ENCODE data around the gene KREMEN2. TPM values are rescaled to one million over a fixed set of nuclear protein-coding genes. Genes with fewer than 3 reads are reported as not detected.

KREMEN2 gene
- total and polyA plus RNA-seq, 2 donors (not counting 3 experiments of a cell fraction or from before 2014, with no cell fraction given): not detected

- DNase-seq (ENCODE audit: low read depth, low spot score): peak; percentile 88
- peaks cover 18 to 39% of the 10 kb centered on the region in 2 experiments for H3K27me3 ChIP-seq (ENCODE audit: control insufficient read depth in 2 of 2, insufficient read depth in 2 of 2, low read length in 2 of 2)
- peak within 1 kb of the TSS; percentile 58 to 94 (median 61) for H3K4me3 ChIP-seq (replicated peaks in 1 of 3; ENCODE audit: insufficient read depth in 1 of 3, low read depth in 1 of 3, low read length in 3 of 3)
- TF ChIP-seq POLR2AphosphoS5 (IDR thresholded peaks at IDR 0.05; ENCODE audit: insufficient read depth, low read depth, low read length) (peak; percentile 22), EZH2 (IDR thresholded peaks at IDR 0.05; ENCODE audit: borderline replicate concordance, low read depth, low read length, severe bottlenecking) (no peak)
- no peaks in the 10 kb centered on the region for H3K9me1 ChIP-seq (replicated peaks; ENCODE audit: control insufficient read depth, extremely low read depth, insufficient read depth, low read length)
- peak within 1 kb of the TSS; percentile 77 for H3K4me2 ChIP-seq (ENCODE audit: insufficient read depth, low read length)
- H4K20me1 ChIP-seq (replicated peaks; ENCODE audit: control insufficient read depth, extremely low read depth, insufficient read depth, low read length): no peaks in the 10 kb centered on the region
- BruUV-seq (replicated peaks): no TSS peak
- ChIA-PET POLR2A (no interaction called here), CTCF (interaction anchor here (0.9 to 2.4 kb wide), 7 partner anchors 9 to 130 kb away, joined by 3 to 10 read pairs (median 4); partner anchors contain the start of gene PKMYT1)
- H3K9ac ChIP-seq (replicated peaks; ENCODE audit: extremely low read depth, insufficient read depth, low read length): peak within 1 kb of the TSS; percentile 65
- H2AFZ ChIP-seq (ENCODE audit: low read depth, low read length): peak within 1 kb of the TSS; percentile 87
- H3K4me1 ChIP-seq (ENCODE audit: control insufficient read depth, extremely low read depth, insufficient read depth, low read length): peaks cover 16% of the 10 kb centered on the region
- H3K9me3 ChIP-seq (replicated peaks; ENCODE audit: control insufficient read depth, insufficient read depth, low read length): no peaks in the 10 kb centered on the region
- H3K27ac ChIP-seq (ENCODE audit: insufficient read depth, low read depth, low read length): peak within 1 kb of the TSS; percentile 20
- dilution Hi-C loops (cut with MboI; ENCODE audit: extremely low pct_ligation_motif_present, low sequenced_read_pairs): no loop called here
- peaks cover 12% of the 10 kb centered on the region for H3K79me2 ChIP-seq (ENCODE audit: control insufficient read depth, insufficient read depth, low read length)
- peak; percentile 91 for FAIRE-seq
- intact Hi-C loops (cut with micrococcal nuclease): loop anchor here (1.0 kb wide), 2 partner anchors 11 to 51 kb away; partner anchors contain the start of genes PKMYT1 and TNFRSF12A
- H3K36me3 ChIP-seq (ENCODE audit: control insufficient read depth in 2 of 2, extremely low read depth in 1 of 2, insufficient read depth in 2 of 2, low read length in 2 of 2): no peaks in the 10 kb centered on the region
Measured at GRCh38 chr16:2968738-2969544, 4.9 kb downstream of the KREMEN2 start, which contains the start of gene PAQR4. PAQR4 (plus strand) TSS chr16:2969348; CDS start chr16:2969675, 327 bp downstream.

DNA sequence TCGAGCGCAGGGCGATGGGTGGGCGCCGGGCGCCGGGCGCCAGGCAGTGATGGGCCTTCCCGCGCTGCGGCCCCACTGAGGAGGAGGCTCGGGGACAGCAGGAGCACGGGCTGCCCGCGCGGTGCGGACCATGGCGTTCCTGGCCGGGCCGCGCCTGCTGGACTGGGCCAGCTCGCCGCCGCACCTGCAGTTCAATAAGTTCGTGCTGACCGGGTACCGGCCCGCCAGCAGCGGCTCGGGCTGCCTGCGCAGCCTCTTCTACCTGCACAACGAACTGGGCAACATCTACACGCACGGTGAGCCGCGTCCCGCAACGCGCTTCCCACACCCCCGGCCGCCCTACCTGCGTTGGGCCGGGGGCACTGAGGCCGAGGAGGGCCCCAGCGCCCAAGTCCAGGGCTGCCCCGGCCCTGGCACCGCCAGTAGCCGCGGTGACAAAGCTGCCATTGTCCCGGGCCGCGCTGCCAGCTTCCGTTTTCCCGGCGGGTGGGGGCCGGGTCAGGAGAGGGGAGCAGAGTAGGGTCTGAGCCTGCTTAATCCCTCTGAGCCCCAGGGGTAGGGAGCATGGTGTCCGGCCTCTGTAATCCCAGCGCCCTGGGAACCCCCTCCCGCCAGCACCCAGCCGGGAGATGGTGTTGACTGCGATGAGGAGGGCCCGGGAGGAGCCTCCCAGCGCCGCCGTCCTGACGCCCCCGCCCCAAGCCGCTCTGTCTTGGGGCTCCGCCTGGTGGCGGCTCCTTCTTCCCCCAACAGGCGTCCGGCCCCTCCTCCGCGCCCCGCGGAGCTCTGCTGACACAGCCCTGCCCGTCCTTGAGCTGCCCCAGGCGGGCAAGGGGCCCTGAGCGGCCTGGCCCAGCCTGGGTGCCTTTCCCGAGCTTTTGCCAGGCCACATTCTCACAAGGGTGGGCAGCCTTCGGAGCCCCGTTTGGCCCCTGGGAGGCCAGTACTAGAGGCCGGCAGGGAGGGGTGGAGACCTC is 5.8 kb downstream of the KREMEN2 start:
- intact Hi-C loops (cut with micrococcal nuclease): loop anchor here (1.0 kb wide), 2 partner anchors 10 to 50 kb away; partner anchors contain the start of genes PKMYT1 and TNFRSF12A
- POLR2A ChIA-PET: no interaction called here
- Histone ChIP-seq H3K36me3 (ENCODE audit: control insufficient read depth in 2 of 2, extremely low read depth in 1 of 2, insufficient read depth in 2 of 2, low read length in 2 of 2) (no peaks in the 10 kb centered on the region), H3K9me1 (replicated peaks; ENCODE audit: control insufficient read depth, extremely low read depth, insufficient read depth, low read length) (no peaks in the 10 kb centered on the region), H3K27me3 (ENCODE audit: control insufficient read depth in 2 of 2, insufficient read depth in 2 of 2, low read length in 2 of 2) (peaks cover 10 to 31% of the 10 kb centered on the region in 2 experiments), H3K4me1 (ENCODE audit: control insufficient read depth, extremely low read depth, insufficient read depth, low read length) (peaks cover 9% of the 10 kb centered on the region), H2AFZ (ENCODE audit: low read depth, low read length) (peak overlapping the region; percentile 87), H3K9me3 (replicated peaks; ENCODE audit: control insufficient read depth, insufficient read depth, low read length) (no peaks in the 10 kb centered on the region), H3K4me2 (ENCODE audit: insufficient read depth, low read length) (peak overlapping the region; percentile 77), H4K20me1 (replicated peaks; ENCODE audit: control insufficient read depth, extremely low read depth, insufficient read depth, low read length) (no peaks in the 10 kb centered on the region), H3K27ac (ENCODE audit: insufficient read depth, low read depth, low read length) (peak overlapping the region; percentile 20), H3K79me2 (ENCODE audit: control insufficient read depth, insufficient read depth, low read length) (peaks cover 12% of the 10 kb centered on the region), H3K4me3 (replicated peaks in 1 of 3; ENCODE audit: insufficient read depth in 1 of 3, low read depth in 1 of 3, low read length in 3 of 3) (peak overlapping the region; percentile 58 to 94 (median 61)), H3K9ac (replicated peaks; ENCODE audit: extremely low read depth, insufficient read depth, low read length) (peak overlapping the region; percentile 65)
- CTCF ChIA-PET: interaction anchor here (0.6 to 2.4 kb wide), 9 partner anchors 9 to 131 kb away, joined by 3 to 10 read pairs (median 4); partner anchors contain the start of gene PKMYT1
- DNase-seq (ENCODE audit: low read depth, low spot score) (peak; percentile 43), FAIRE-seq (peak; percentile 55)
- dilution Hi-C loops (cut with MboI; ENCODE audit: extremely low pct_ligation_motif_present, low sequenced_read_pairs): no loop called here
- BruUV-seq (replicated peaks): TSS peak; percentile 17
- TF ChIP-seq POLR2A (IDR thresholded peaks at IDR 0.05; ENCODE audit: low read depth, low read length): peak; percentile 34
- no peak for TF ChIP-seq JUN (IDR thresholded peaks at IDR 0.05; ENCODE audit: borderline replicate concordance, insufficient read depth, insufficient read length, low read depth)
- TF ChIP-seq GATA2 (IDR thresholded peaks at IDR 0.05; ENCODE audit: insufficient read depth, insufficient read length, low read depth, low read length): no peak
- no peak for TF ChIP-seq MYC (IDR thresholded peaks at IDR 0.05; ENCODE audit: low read depth, low read length)
- peak; percentile 52 for TF ChIP-seq POLR2AphosphoS5 (IDR thresholded peaks at IDR 0.05; ENCODE audit: insufficient read depth, low read depth, low read length)
- TF ChIP-seq EZH2 (IDR thresholded peaks at IDR 0.05; ENCODE audit: borderline replicate concordance, low read depth, low read length, severe bottlenecking): no peak
- peak; percentile 60 to 75 for TF ChIP-seq CTCF (IDR thresholded peaks at IDR 0.05; ENCODE audit: extremely low read depth in 1 of 2, insufficient read depth in 1 of 2, low read depth in 1 of 2, low read length in 2 of 2)
- TF ChIP-seq, protein P1, sequence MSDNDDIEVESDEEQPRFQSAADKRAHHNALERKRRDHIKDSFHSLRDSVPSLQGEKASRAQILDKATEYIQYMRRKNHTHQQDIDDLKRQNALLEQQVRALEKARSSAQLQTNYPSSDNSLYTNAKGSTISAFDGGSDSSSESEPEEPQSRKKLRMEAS (IDR thresholded peaks at IDR 0.05; ENCODE audit: insufficient read depth, insufficient read length): no peak
- no peak for TF ChIP-seq FOS (IDR thresholded peaks at IDR 0.05; ENCODE audit: borderline replicate concordance, insufficient read depth, low read length)

All from endothelial cell of umbilical vein (primary cell).